ENCODE results near the gene CFAP77.

Gene CFAP77

GRCh38 chr9:132538071-132538470, 128.1 kb downstream of the CFAP77 start:
- TF ChIP-seq, protein P1, sequence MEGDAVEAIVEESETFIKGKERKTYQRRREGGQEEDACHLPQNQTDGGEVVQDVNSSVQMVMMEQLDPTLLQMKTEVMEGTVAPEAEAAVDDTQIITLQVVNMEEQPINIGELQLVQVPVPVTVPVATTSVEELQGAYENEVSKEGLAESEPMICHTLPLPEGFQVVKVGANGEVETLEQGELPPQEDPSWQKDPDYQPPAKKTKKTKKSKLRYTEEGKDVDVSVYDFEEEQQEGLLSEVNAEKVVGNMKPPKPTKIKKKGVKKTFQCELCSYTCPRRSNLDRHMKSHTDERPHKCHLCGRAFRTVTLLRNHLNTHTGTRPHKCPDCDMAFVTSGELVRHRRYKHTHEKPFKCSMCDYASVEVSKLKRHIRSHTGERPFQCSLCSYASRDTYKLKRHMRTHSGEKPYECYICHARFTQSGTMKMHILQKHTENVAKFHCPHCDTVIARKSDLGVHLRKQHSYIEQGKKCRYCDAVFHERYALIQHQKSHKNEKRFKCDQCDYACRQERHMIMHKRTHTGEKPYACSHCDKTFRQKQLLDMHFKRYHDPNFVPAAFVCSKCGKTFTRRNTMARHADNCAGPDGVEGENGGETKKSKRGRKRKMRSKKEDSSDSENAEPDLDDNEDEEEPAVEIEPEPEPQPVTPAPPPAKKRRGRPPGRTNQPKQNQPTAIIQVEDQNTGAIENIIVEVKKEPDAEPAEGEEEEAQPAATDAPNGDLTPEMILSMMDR (IDR thresholded peaks at IDR 0.05; ENCODE audit: insufficient read depth, low read length, missing control alignments) = no peak
- H3K4me3 ChIP-seq (ENCODE audit: low read depth, low read length) = no peak overlapping the region
- ChIA-PET CTCF (interaction anchor here (1.3 kb wide), 1 partner anchor 31 kb away, joined by 3 read pairs; no protein-coding TSS in a partner anchor), POLR2A (no interaction called here)
- DNase-seq (ENCODE audit: low read depth, low spot score) = no peak

GRCh38 chr9:132539096-132539495, 129.1 kb downstream of the CFAP77 start:
- POLR2A ChIA-PET = no interaction called here
- TF ChIP-seq, protein P1 (IDR thresholded peaks at IDR 0.05; ENCODE audit: insufficient read depth, low read length, missing control alignments) = no peak

GRCh38 chr9:132541051-132541450, 131.0 kb downstream of the CFAP77 start:
- ChIA-PET CTCF (no interaction called here), POLR2A (no interaction called here)
- DNase-seq (ENCODE audit: low read depth, low spot score) = no peak
- TF ChIP-seq, protein P1 (IDR thresholded peaks at IDR 0.05; ENCODE audit: insufficient read depth, low read length, missing control alignments) = no peak
- no peak overlapping the region for H3K4me3 ChIP-seq (ENCODE audit: low read depth, low read length)

More at GRCh38 chr9:132539096-132539495, 129.1 kb downstream of the CFAP77 start:
- H3K4me3 ChIP-seq (ENCODE audit: low read depth, low read length) = no peak overlapping the region
- DNase-seq (ENCODE audit: low read depth, low spot score) = no peak
- CTCF ChIA-PET = interaction anchor here (1.3 kb wide), 1 partner anchor 32 kb away, joined by 3 read pairs; no protein-coding TSS in a partner anchor

- CTCF ChIA-PET = no interaction called here
- DNase-seq (ENCODE audit: low read depth, low spot score) = no peak
- POLR2A ChIA-PET = no interaction called here
Observed at GRCh38 chr9:132541870-132542830, 132.1 kb downstream of the CFAP77 start.

GRCh38 chr9:132543251-132543650, 133.2 kb downstream of the CFAP77 start:
- H3K4me3 ChIP-seq (ENCODE audit: low read depth, low read length) = no peak overlapping the region
- no peak for DNase-seq (ENCODE audit: low read depth, low spot score)
- TF ChIP-seq, protein P1 (IDR thresholded peaks at IDR 0.05; ENCODE audit: insufficient read depth, low read length, missing control alignments) = no peak
- ChIA-PET POLR2A (no interaction called here), CTCF (no interaction called here)

More at GRCh38 chr9:132541870-132542830, 132.1 kb downstream of the CFAP77 start:
- TF ChIP-seq, protein P1 (IDR thresholded peaks at IDR 0.05; ENCODE audit: insufficient read depth, low read length, missing control alignments) = no peak
- no peak overlapping the region for H3K4me3 ChIP-seq (ENCODE audit: low read depth, low read length)

GRCh38 chr9:132543960-132544359, 133.9 kb downstream of the CFAP77 start:
- ChIA-PET POLR2A (no interaction called here), CTCF (no interaction called here)
- DNase-seq (ENCODE audit: low read depth, low spot score) = no peak
- TF ChIP-seq, protein P1 (IDR thresholded peaks at IDR 0.05; ENCODE audit: insufficient read depth, low read length, missing control alignments) = no peak
- no peak overlapping the region for H3K4me3 ChIP-seq (ENCODE audit: low read depth, low read length)

Data from AG04449 (cell line).